A673 (cell line): ENCODE measurements around the gene KCNJ9. TPM values are rescaled to one million over a fixed set of nuclear protein-coding genes. Genes with fewer than 3 reads are reported as not detected.
A peak's percentile ranks its signal among the peaks of the same experiment; 100 is the strongest.

ENCODE experiments used
- BruUV-seq: library from RNA; stranded (reverse); fragments of 400-500 nt; replicated peaks from 2 replicates; lab custom pipeline; 2021; lab: Mats Ljungman, UMichigan
- CTCF ChIA-PET: fragments of 300-600 bp; sonication (Branson Sonifier 250); formaldehyde crosslinking; loops from one replicate; lab custom pipeline; 2022; ENCODE audit warnings: antibody characterized with exemption; lab: Charles Lee
- POLR2A ChIA-PET: fragments of 300-600 bp; sonication (Branson Sonifier 250); formaldehyde crosslinking; loops from one replicate; lab custom pipeline; 2022; ENCODE audit warnings: antibody characterized with exemption; ENCODE audit not compliant: low non-redundant PET; lab: Charles Lee
- DNase-seq: peaks from one replicate; pipeline ENCODE4 v3.0.0-alpha.2; 2015; ENCODE audit warnings: low spot score
- H3K27ac ChIP-seq: fragments of 200-600 bp; sonication (generic); 2 replicates; pipeline ENCODE4 v1.5.1; 2016; ENCODE audit warnings: mixed run types, low read depth, mild to moderate bottlenecking, mixed read lengths, antibody characterized with exemption, low read length; ENCODE audit not compliant: poor library complexity, severe bottlenecking
- H3K27me3 ChIP-seq: fragments of 200-600 bp; sonication (generic); replicated peaks from 2 replicates; pipeline ENCODE4 v1.6.1; 2017; ENCODE audit warnings: mixed run types, low read depth, mild to moderate bottlenecking, mixed read lengths, antibody characterized with exemption, low read length; ENCODE audit not compliant: insufficient read depth, poor library complexity
- H3K36me3 ChIP-seq: fragments of 200-600 bp; sonication (generic); 2 replicates; pipeline ENCODE4 v1.6.1; 2016; ENCODE audit warnings: mixed run types, mild to moderate bottlenecking, mixed read lengths, antibody characterized with exemption, low read length; ENCODE audit not compliant: insufficient read depth, poor library complexity, severe bottlenecking
- H3K4me1 ChIP-seq: fragments of 200-600 bp; sonication (generic); 2 replicates; pipeline ENCODE4 v1.6.1; 2017; ENCODE audit warnings: mixed run types, mild to moderate bottlenecking, mixed read lengths, antibody characterized with exemption, low read length; ENCODE audit not compliant: insufficient read depth, poor library complexity, severe bottlenecking
- H3K4me3 ChIP-seq: fragments of 200-600 bp; sonication (generic); 2 replicates; pipeline ENCODE4 v1.5.1; 2016; ENCODE audit warnings: low read depth, mixed run types, mild to moderate bottlenecking, mixed read lengths, low read length; ENCODE audit not compliant: poor library complexity, severe bottlenecking
- H3K9me3 ChIP-seq: fragments of 200-600 bp; sonication (generic); 2 replicates; pipeline ENCODE4 v1.6.1; 2016; ENCODE audit warnings: mixed run types, low read depth, mild to moderate bottlenecking, mixed read lengths, antibody characterized with exemption, low read length; ENCODE audit not compliant: poor library complexity, severe bottlenecking
- EZH2 ChIP-seq: fragments of 200-600 bp; sonication (generic); IDR thresholded peaks from 2 replicates; pipeline ENCODE4 v1.6.1; 2017; ENCODE audit warnings: borderline replicate concordance, low read depth, mild to moderate bottlenecking, mixed read lengths, antibody characterized with exemption, low read length; ENCODE audit not compliant: poor library complexity, severe bottlenecking
- intact Hi-C: fragments of 100-400 bp; cut with micrococcal nuclease; formaldehyde crosslinking; loops from one replicate; pipeline ENCODE4 v1.10.0; 2022; ENCODE audit not compliant: unreplicated experiment
- total RNA-seq: library from RNA; stranded (reverse); gene quantifications from 2 replicates; pipeline ENCODE4 v1.2.3, GENCODE V29; 2021
- TF ChIP-seq, protein P1 (sequence below): fragments of 300-800, 200-600 bp; sonication (generic); conservative IDR thresholded peaks from 2 replicates; pipeline ENCODE4 v1.5.1; 2017; ENCODE audit warnings: low read depth, mild to moderate bottlenecking, antibody characterized with exemption, low read length, moderate library complexity, mixed read lengths

Gene KCNJ9
- total RNA-seq, 1 experiment from 2014 or later = not detected

DNA sequence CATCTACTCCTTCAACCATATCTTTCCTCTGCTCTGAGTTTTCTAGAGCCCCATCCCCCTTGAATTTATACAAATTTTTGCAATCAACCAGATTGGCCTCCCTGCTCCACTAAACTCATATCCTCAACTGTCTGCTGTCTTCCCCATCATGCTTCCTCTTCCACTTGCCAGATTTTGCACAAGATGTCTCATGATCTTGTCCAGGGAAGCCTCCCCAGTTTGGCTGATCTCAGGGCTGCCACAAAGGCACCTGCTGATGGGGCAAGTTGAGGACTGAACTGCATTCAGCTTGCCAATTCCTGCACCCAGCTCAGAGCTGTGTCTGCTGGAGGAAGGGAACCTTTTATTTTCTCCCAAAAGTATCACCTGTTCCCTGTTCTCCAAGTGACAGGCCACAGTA lies 3.9 kb upstream of the KCNJ9 start:
- no peaks in the 10 kb centered on the region for H3K4me1 ChIP-seq
- no TSS peak for BruUV-seq
- no peak for DNase-seq
- no peaks in the 10 kb centered on the region for H3K9me3 ChIP-seq
- H3K4me3 ChIP-seq = no peak overlapping the region
- H3K36me3 ChIP-seq = no peaks in the 10 kb centered on the region
- peaks cover 39% of the 10 kb centered on the region for H3K27me3 ChIP-seq
- CTCF ChIA-PET = interaction anchor here (1.1 to 2.5 kb wide), 3 partner anchors 20 to 70 kb away, joined by 3 to 17 read pairs (median 4); no protein-coding TSS in a partner anchor
- TF ChIP-seq, protein P1, sequence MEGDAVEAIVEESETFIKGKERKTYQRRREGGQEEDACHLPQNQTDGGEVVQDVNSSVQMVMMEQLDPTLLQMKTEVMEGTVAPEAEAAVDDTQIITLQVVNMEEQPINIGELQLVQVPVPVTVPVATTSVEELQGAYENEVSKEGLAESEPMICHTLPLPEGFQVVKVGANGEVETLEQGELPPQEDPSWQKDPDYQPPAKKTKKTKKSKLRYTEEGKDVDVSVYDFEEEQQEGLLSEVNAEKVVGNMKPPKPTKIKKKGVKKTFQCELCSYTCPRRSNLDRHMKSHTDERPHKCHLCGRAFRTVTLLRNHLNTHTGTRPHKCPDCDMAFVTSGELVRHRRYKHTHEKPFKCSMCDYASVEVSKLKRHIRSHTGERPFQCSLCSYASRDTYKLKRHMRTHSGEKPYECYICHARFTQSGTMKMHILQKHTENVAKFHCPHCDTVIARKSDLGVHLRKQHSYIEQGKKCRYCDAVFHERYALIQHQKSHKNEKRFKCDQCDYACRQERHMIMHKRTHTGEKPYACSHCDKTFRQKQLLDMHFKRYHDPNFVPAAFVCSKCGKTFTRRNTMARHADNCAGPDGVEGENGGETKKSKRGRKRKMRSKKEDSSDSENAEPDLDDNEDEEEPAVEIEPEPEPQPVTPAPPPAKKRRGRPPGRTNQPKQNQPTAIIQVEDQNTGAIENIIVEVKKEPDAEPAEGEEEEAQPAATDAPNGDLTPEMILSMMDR = no peak
- intact Hi-C loops = loop anchor here (5.0 kb wide), 1 partner anchor 140 kb away; no protein-coding TSS in a partner anchor
- POLR2A ChIA-PET = no interaction called here
- H3K27ac ChIP-seq = no peak overlapping the region

DNA sequence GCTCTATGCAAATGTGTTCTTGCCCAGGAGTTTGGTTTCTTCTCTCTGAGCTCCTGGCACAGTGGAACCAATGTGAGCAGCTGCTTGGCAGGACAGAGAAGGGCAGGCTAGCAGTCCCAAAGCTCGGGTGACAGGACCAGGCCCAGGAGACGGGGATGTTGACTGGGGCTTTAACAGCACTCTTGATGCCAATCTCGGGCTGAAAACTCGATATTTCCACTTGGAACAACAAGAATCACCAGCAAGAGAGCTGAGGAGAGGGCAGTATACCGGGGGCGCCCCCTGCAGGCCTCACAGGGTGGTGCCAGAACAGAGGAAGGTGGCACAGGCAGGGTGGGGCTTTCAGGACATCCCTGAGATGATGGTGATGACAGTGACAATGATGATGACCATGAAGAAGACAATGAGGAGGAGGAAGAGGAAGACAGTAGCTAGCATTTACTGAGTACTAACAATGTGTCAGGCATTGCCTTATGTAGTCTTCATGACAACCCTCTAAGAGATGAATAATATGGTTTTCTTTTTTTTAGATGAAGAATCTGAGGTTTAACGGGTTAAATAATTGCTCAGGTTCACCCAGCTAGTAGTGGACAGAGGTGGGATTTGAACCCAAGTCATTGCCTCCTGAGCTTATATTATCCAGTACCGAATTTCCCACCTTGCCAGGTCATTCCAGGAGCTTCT lies 2.7 kb upstream of the KCNJ9 start:
- POLR2A ChIA-PET = no interaction called here
- no TSS peak for BruUV-seq

DNA sequence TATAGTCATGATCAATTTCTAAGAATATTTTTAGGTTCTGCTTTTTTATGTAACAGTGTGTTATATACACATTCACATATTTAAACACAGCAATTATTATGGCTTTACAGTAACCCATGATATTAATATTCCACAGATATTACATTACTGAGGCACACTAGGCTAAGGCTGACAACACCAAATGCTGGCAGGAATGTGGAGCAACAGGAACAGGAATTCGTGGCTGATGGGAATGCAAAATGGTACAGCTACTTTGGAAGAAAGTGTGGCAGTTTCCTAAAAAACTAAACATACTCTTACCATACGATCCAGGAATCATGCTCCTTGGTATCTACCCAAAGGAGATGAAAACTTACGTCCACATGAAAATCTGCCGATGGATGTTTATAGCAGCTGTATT lies 1.9 kb upstream of the KCNJ9 start:
- no peak for DNase-seq
- TF ChIP-seq, protein P1 = no peak
- TF ChIP-seq EZH2 = peak; percentile 20
- POLR2A ChIA-PET = no interaction called here
- Histone ChIP-seq H3K27me3 (peaks cover 47% of the 10 kb centered on the region), H3K27ac (no peak overlapping the region), H3K36me3 (no peaks in the 10 kb centered on the region), H3K4me3 (no peak overlapping the region), H3K9me3 (no peaks in the 10 kb centered on the region), H3K4me1 (no peaks in the 10 kb centered on the region)
- BruUV-seq = no TSS peak
- CTCF ChIA-PET = interaction anchor here (1.1 to 2.5 kb wide), 4 partner anchors 22 to 172 kb away, joined by 3 to 17 read pairs (median 6); no protein-coding TSS in a partner anchor
- intact Hi-C loops = loop anchor here (5.0 kb wide), 1 partner anchor 142 kb away; no protein-coding TSS in a partner anchor

More for the DNA sequence above, 2.7 kb upstream of the KCNJ9 start:
- no peak overlapping the region for H3K4me3 ChIP-seq
- CTCF ChIA-PET = interaction anchor here (0.6 to 2.5 kb wide), 11 partner anchors 9 to 173 kb away, joined by 3 to 17 read pairs (median 3); partner anchors contain the start of genes IGSF8 and KCNJ10
- TF ChIP-seq, protein P1 = peak; percentile 95
- TF ChIP-seq EZH2 = no peak
- no peaks in the 10 kb centered on the region for H3K9me3 ChIP-seq
- intact Hi-C loops = loop anchor here (5.0 kb wide), 1 partner anchor 141 kb away; no protein-coding TSS in a partner anchor
- no peaks in the 10 kb centered on the region for H3K36me3 ChIP-seq
- peak; percentile 66 for DNase-seq
- H3K27me3 ChIP-seq = peaks cover 47% of the 10 kb centered on the region
- H3K4me1 ChIP-seq = no peaks in the 10 kb centered on the region
- no peak overlapping the region for H3K27ac ChIP-seq
